PC-3 (cell line): Measurements from ENCODE around the gene ZFPM1.

ENCODE experiments used
- CTCF ChIP-seq: fragments of 300-600 bp; sonication (generic); conservative IDR thresholded peaks from 2 replicates; pipeline ENCODE4 v1.5.1; 2017; ENCODE audit warnings: antibody characterized with exemption, low read depth, mild to moderate bottlenecking, low read length
- EZH2 ChIP-seq: fragments of 300-600 bp; sonication (generic); IDR thresholded peaks from one replicate; pipeline ENCODE4 v1.6.1; 2017; ENCODE audit warnings: antibody characterized with exemption, mild to moderate bottlenecking, low read length; ENCODE audit not compliant: unreplicated experiment
- EZH2phosphoT487 ChIP-seq: fragments of 300-600 bp; sonication (generic); IDR thresholded peaks from 2 replicates; pipeline ENCODE4 v1.6.1; 2018; ENCODE audit warnings: mild to moderate bottlenecking, antibody characterized with exemption, low read length, borderline replicate concordance

- TF ChIP-seq EZH2phosphoT487 (no peak), CTCF (no peak), EZH2 (no peak)
These were observed 14.5 kb downstream of the ZFPM1 start for GRCh38 chr16:88467541-88467944.
